Measurements from ENCODE around the gene OST4.

OST4 gene

DNA sequence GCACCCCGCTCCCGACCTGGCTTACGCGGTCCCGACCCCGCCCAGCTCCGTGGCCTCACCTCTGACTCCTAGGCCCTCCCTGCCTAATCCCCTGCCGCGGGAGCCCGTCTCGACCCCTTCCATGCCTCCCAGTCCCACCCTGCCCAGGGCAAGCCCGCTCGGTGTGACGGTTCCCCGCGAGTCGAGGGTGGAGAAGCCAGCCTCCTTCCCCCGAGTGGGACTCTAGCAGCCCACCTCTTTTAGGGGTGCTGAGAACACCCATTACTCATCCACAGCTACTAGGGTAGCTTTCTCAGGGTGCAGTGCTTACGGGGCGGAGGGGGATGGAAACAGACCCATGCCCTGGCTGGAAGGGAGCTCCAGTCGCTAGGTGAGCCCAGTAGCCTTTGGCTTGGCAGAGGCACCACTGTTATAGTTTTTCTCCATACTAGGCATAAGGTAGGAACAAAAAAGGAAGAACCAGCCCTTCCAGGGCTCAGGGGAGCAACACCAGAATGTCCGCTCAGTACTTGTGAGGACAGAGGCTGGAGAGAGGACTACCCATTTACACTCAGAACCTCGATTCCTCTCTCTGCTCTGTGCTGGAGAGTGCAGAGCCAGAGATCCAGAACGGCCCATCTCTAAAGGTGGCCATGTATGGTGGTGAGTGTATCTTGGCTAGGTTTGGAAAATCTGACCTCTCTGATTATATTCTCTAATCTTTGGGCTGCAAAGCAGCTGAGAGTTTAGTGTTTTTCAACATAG is 19.4 kb downstream of the OST4 start:
- no peak for DNase-seq (ENCODE audit: low spot score)

DNA sequence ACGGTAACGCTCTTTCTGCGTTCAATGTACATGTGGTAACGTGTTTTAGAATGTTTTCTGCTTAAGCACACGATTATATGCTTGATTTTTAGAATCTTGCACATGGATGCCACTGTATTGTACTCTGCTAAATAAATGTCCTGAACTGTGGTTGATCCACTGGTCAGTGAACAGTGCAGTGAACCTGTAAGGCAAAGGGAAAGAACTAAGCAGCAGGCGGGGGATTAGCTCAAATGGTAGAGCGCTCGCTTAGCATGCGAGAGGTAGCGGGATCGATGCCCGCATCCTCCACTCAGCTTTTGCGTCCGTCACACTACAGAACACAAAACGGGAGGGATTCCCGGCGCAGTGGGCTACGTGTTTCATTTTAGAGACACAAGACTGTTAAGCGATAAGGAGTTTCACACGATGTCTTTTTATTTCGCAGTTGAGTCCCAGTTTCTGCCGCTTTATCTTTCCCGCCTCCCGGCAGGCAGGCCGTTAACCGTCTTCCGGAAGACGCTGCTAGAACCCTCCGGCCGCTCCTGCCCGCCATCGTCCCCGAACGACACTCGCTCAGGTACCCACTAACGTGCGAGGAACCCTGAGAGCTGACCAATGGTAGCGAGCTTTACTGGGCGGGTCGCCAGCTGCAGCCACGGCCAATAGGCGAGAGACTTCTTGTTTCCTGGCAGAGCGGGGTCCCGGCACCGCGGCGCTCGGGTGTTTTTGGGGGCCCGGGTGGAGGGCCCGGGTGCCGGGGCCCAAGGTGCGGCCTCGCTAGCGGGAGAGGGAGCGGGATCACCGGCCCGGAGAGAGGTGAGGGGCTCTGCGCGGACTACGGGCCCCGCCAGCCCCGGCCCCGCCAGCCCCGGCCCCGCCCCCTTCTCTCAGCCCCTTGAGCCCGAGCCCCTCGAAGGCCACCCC is 20.2 kb downstream of the OST4 start, which contains the start of gene AGBL5:
TSS of gene AGBL5 (plus strand) at position 673 of the 906 bp plus-strand sequence. CDS start 1,291 bp downstream, outside the sequence.
- DNase-seq (ENCODE audit: low spot score), result peak; percentile 98

DNA sequence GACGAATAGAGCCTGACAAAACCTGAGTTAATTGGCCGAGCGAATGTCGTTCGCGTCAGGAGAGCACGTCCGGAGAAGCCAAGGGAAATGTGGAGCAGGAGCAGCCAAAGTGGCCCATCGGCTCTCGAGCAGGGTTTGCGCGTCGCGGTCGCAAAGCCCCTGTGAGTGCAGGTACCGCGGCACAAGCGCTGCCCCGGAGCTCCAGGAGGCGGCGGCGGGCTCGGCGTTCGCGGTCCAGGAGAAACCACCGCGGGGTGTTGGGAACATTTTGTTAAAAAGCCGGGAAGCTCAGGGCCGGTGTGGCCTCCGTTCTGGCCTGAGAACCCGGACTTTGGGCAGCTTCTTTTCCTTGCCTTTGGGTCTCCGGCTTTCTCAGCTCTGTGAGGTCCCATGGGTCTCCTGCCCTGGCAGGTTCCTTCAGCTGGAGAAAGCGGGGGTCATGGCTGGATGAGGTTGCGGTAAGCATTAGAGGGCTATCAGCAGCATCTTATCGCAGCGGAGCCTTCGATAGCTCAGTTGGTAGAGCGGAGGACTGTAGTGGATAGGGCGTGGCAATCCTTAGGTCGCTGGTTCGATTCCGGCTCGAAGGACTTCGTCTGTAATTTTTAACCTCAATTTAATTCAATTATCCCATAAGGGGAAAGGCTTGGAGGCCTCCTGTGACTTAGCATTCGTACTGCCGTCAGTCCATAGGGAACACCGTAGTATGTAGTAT is 21.0 kb downstream of the OST4 start:
- DNase-seq (ENCODE audit: low spot score), result peak; percentile 83

GRCh38 chr2:27049422-27050280 is 21.8 kb downstream of the OST4 start:
- DNase-seq (ENCODE audit: low spot score), result peak; percentile 54

GRCh38 chr2:27042985-27043634 is 28.3 kb downstream of the OST4 start:
- no peak for DNase-seq (ENCODE audit: low spot score)

- no peak for DNase-seq (ENCODE audit: low spot score)
These were observed 29.2 kb downstream of the OST4 start for GRCh38 chr2:27042159-27042661.

DNA sequence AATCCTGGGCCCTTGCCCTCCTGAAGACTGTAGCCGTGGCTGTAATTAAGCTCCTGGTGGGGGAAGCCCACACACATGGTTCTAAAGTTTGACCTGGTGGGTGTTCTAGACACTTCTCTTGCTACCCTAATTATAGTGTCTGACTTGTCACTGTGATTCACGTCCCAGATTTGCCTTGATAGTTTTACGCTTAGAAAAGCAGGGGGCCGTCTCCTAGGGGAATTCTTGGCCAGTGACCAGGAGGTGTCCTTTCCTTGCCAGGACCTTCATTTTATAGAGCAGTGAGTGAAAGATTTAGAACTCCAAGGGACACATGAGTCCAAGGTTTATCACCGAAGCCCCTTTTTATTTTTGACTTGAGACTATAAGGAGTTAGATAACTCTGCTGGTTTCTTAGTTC is 29.7 kb downstream of the OST4 start:
- DNase-seq (ENCODE audit: low spot score), result no peak

DNA sequence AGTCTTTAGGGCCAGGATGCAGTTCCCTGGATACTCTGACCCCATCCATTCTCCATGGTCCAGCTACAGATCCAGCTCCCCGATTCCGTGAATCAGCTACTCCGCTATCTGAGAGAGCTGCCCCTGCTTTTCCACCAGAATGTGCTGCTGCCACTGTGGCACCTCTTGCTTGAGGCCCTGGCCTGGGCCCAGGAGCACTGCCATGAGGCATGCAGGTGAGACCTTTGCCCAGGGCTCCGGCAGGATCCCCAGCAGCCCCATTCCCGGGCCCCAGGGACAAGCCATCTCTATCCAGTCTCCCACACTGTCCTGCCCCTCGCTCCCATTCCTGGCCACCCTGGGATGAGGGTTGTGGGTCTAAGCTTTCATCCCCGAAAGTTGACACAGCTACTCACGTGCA is 31.2 kb downstream of the OST4 start:
- no peak for DNase-seq (ENCODE audit: low spot score)

- DNase-seq (ENCODE audit: low spot score), result no peak
These were observed 31.6 kb downstream of the OST4 start for GRCh38 chr2:27039871-27040270.

DNA sequence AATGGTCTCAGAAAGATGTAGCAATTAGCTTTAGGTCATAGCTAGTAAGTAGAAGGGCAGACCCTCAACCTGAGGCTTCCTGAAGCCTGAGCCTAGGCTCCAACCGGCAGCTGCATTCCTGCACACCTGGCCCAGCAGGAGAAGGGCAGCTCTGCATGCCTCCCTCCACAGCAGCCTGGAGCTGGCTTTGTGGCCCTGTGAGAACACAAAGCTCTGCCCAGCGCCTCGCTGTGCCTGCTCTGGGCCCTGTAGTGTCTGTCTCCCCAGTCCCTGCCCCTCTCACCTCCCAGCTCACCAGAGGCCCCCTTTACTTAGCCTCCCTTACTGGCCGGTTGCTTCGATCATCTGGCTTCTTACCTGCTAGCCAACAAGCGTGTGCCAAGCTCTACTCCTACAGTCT is 32.0 kb downstream of the OST4 start:
- DNase-seq (ENCODE audit: low spot score), result no peak

DNA sequence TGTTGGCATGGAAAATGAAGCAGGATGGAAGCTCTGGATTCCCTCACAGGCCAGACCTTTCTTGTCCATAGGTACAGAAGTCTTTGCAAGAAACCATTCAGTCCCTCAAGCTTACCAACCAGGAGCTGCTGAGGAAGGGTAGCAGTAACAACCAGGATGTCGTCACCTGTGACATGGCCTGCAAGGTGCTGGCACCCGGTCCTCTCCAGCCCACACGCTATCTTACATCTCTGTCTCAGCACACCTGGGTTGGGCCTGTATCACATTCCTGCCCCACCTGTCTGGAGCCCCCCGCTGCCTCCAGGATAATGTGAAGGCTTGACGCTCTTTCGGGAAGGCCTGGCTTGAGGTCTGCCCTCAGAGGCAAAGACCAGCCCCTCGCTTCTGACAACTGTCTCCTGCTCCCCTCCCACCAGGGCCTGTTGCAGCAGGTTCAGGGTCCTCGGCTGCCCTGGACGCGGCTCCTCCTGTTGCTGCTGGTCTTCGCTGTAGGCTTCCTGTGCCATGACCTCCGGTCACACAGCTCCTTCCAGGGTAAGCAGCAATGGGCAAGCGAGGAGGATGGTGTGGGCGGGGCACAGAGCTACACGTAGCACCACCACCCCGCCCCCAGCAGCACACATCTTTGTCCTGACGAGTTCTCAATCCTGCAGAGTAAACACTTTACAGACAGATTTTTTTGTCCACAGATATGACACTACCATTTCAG is 32.7 kb downstream of the OST4 start:
- DNase-seq (ENCODE audit: low spot score), result no peak

DNA sequence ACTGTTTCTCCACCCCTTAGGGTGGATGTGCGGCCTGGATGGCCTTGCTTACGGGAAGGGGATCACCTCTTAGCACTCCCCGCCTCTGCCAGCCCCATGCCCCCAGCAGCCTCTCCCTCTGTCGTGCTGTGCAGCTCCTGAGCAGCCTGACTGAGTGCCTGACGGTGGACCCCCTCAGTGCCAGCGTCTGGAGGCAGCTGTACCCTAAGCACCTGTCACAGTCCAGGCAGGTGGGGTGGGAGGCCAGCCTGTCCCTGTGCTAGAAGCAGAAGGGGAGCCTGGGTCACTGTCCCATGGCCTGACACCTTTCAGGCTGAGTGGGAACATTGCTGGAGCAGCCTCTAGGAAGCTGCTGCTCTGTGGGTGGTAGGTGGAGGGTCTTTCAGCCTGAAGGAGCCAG is 33.4 kb downstream of the OST4 start:
- DNase-seq (ENCODE audit: low spot score), result no peak

- no peak for DNase-seq (ENCODE audit: low spot score)
These were observed 38.1 kb downstream of the OST4 start for GRCh38 chr2:27033253-27033852.

DNA sequence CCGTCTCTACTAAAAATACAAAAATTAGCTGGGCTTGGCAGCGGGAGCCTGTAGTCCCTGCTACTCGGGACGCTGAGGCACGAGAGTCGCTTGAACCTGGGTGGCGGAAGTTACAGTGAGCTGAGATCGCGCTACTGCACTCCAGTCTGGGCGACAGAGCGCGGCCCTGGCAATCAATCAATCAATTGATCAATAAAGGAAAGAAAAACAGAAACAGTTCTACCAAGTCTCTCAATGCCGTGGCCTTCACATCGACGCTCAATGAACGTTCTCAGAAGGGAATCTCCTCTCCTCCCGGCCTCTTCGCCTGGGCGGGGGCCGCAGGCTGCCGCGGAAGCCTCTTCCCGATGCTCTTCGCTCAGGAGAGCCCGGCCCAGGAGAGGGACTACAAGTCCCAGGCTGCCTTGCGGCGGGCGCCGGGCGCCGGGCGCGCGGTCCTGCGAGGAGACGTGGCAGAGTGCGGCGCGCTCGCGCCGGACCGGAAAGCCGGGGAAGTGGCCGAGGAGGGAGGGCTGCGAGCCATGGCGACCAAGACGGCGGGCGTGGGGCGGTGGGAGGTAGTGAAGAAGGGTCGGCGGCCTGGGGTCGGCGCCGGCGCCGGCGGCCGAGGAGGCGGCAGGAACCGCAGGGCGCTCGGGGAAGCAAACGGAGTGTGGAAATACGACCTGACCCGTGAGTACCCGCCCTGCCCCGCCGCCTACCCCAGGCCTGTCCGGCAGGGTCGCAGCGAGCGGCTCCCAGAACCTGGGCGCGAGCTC is 38.8 kb downstream of the OST4 start, which contains the start of gene TMEM214:
TSS of gene TMEM214 (plus strand) at position 471 of the 758 bp plus-strand sequence. CDS start at position 522, 51 bp downstream.
- DNase-seq (ENCODE audit: low spot score), result peak; percentile 92

- no peak for DNase-seq (ENCODE audit: low spot score)
These were observed 42.4 kb downstream of the OST4 start for GRCh38 chr2:27029051-27029450.

DNA sequence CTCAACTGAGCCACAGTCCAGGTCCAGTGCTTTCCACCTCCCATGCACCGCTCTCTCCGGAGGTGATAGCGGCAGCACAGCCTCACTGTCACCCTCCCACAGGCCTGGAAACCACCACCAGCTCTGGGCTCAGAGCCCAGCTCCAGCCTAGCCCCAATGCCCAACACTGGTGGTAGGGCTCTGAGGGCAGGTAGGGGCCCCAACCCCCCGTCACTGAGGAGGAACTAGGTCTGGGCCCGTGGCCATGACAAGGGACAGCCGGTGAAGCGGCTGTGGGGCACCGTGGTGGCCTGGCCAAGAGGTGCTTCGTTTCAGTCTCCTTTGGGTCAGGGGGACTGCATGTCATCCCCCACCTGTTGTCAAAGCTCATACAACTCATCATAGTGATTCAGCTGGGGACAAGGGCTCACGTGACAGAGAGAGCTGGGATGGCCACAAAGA is 44.2 kb downstream of the OST4 start:
- no peak for DNase-seq (ENCODE audit: low spot score)

GRCh38 chr2:27025861-27026851 is 45.3 kb downstream of the OST4 start:
- DNase-seq (ENCODE audit: low spot score), result no peak

Measured in HuH-7.5 (cell line).